H9 (cell line): ENCODE results near the gene SPDYC. TPM values are rescaled to one million over a fixed set of nuclear protein-coding genes. Genes with fewer than 3 reads are reported as not detected.

Experiments
- DNase-seq: peaks from one replicate; pipeline ENCODE4 v3.0.0-alpha.2; 2017
- H2AFZ ChIP-seq: one replicate; pipeline ENCODE4 v1.6.1; 2013; ENCODE audit warnings: mild to moderate bottlenecking, low read length, control low read depth, moderate library complexity
- H2AK5ac ChIP-seq: 2 replicates; pipeline ENCODE4 v1.6.1; 2013; ENCODE audit warnings: low read length, control low read depth, mixed read lengths; ENCODE audit not compliant: insufficient read length
- H2BK120ac ChIP-seq: one replicate; pipeline ENCODE4 v1.6.1; 2013; ENCODE audit warnings: low read depth, mild to moderate bottlenecking, low read length, control low read depth, inconsistent platforms; ENCODE audit not compliant: poor library complexity, severe bottlenecking
- H2BK12ac ChIP-seq: 2 replicates; pipeline ENCODE4 v1.6.1; 2013; ENCODE audit warnings: low read length, control low read depth, mixed read lengths, low read depth; ENCODE audit not compliant: insufficient read length
- H2BK15ac ChIP-seq: 2 replicates; pipeline ENCODE4 v1.6.1; 2013; ENCODE audit warnings: low read depth, low read length, control low read depth
- H2BK20ac ChIP-seq: one replicate; pipeline ENCODE4 v1.6.1; 2013; ENCODE audit warnings: low read depth, mild to moderate bottlenecking, low read length, control low read depth, inconsistent platforms; ENCODE audit not compliant: poor library complexity, severe bottlenecking
- H2BK5ac ChIP-seq: 2 replicates; pipeline ENCODE4 v1.6.1; 2013; ENCODE audit warnings: low read length, control low read depth, mixed read lengths; ENCODE audit not compliant: insufficient read length
- H3K14ac ChIP-seq: 2 replicates; pipeline ENCODE4 v1.6.1; 2013; ENCODE audit warnings: low read length, control low read depth; ENCODE audit not compliant: insufficient read depth
- H3K18ac ChIP-seq: 2 replicates; pipeline ENCODE4 v1.6.1; 2013; ENCODE audit warnings: low read depth, mild to moderate bottlenecking, mixed read lengths, low read length, control low read depth; ENCODE audit not compliant: insufficient read length
- H3K23ac ChIP-seq: 2 replicates; pipeline ENCODE4 v1.6.1; 2013; ENCODE audit warnings: low read length, control low read depth, mixed read lengths, low read depth; ENCODE audit not compliant: insufficient read length
- H3K23me2 ChIP-seq: 2 replicates; pipeline ENCODE4 v1.6.1; 2013; ENCODE audit warnings: low read depth, mild to moderate bottlenecking, mixed read lengths, low read length, control low read depth; ENCODE audit not compliant: insufficient read length, poor library complexity, severe bottlenecking
- H3K27ac ChIP-seq: 2 replicates; pipeline ENCODE4 v1.5.1; 2013; ENCODE audit warnings: low read length, control low read depth, mixed read lengths, low read depth; ENCODE audit not compliant: insufficient read length
- H3K27me3 ChIP-seq: 2 replicates; pipeline ENCODE4 v1.6.1; 2013; ENCODE audit warnings: low read length, control low read depth, inconsistent platforms; ENCODE audit not compliant: insufficient read depth
- H3K4ac ChIP-seq: 2 replicates; pipeline ENCODE4 v1.6.1; 2013; ENCODE audit warnings: low read depth, mild to moderate bottlenecking, control low read depth, inconsistent platforms, low read length, moderate library complexity
- H3K4me1 ChIP-seq: 2 replicates; pipeline ENCODE4 v1.6.1; 2013; ENCODE audit warnings: low read length, control low read depth, inconsistent platforms; ENCODE audit not compliant: insufficient read depth
- H3K4me2 ChIP-seq: 2 replicates; pipeline ENCODE4 v1.6.1; 2013; ENCODE audit warnings: low read length, control low read depth, mixed read lengths; ENCODE audit not compliant: insufficient read length, insufficient read depth
- H3K56ac ChIP-seq: 2 replicates; pipeline ENCODE4 v1.6.1; 2013; ENCODE audit warnings: low read depth, mild to moderate bottlenecking, mixed read lengths, low read length, control low read depth; ENCODE audit not compliant: insufficient read length
- H3K79me1 ChIP-seq: 2 replicates; pipeline ENCODE4 v1.6.1; 2013; ENCODE audit warnings: low read depth, mild to moderate bottlenecking, moderate library complexity, low read length, control low read depth, inconsistent platforms; ENCODE audit not compliant: insufficient read depth, poor library complexity, severe bottlenecking
- H3K79me2 ChIP-seq: 2 replicates; pipeline ENCODE4 v1.6.1; 2013; ENCODE audit warnings: low read length, control low read depth, inconsistent platforms; ENCODE audit not compliant: insufficient read depth
- H3K9ac ChIP-seq: 2 replicates; pipeline ENCODE4 v1.6.1; 2013; ENCODE audit warnings: low read length, control low read depth, mixed read lengths; ENCODE audit not compliant: insufficient read length; ENCODE audit errors: extremely low read depth
- H3K9me3 ChIP-seq: one replicate; pipeline ENCODE4 v1.6.1; 2013; ENCODE audit warnings: low read depth, low read length, inconsistent platforms; ENCODE audit not compliant: control insufficient read depth
- H3T11ph ChIP-seq: one replicate; pipeline ENCODE4 v1.6.1; 2013; ENCODE audit warnings: mild to moderate bottlenecking, low read length, control low read depth, inconsistent platforms
- H4K20me1 ChIP-seq: one replicate; pipeline ENCODE4 v1.6.1; 2013; ENCODE audit not compliant: control insufficient read depth, insufficient read length, insufficient read depth
- H4K5ac ChIP-seq: 2 replicates; pipeline ENCODE4 v1.6.1; 2013; ENCODE audit warnings: low read depth, mild to moderate bottlenecking, mixed read lengths, low read length, control low read depth; ENCODE audit not compliant: insufficient read length
- H4K8ac ChIP-seq: replicated peaks from 2 replicates; pipeline ENCODE4 v1.6.1; 2013; ENCODE audit warnings: low read length, control low read depth, mixed read lengths, low read depth; ENCODE audit not compliant: insufficient read length
- H4K91ac ChIP-seq: 2 replicates; pipeline ENCODE4 v1.6.1; 2013; ENCODE audit warnings: low read depth, mild to moderate bottlenecking, moderate library complexity, mixed read lengths, low read length, control low read depth; ENCODE audit not compliant: insufficient read length
- H3K27ac Mint-ChIP-seq, 3 experiments: 2 replicates in 2 of 3; 3 replicates in 1 of 3; pipeline ENCODE4 v1.8.0; 2020 to 2021; ENCODE audit warnings: mixed read lengths in 3 of 3, mild to moderate bottlenecking in 1 of 3, moderate library complexity in 1 of 3
- H3K27me3 Mint-ChIP-seq: 2 replicates; pipeline ENCODE4 v1.8.0; 2021; ENCODE audit warnings: low read depth, mild to moderate bottlenecking, moderate library complexity, mixed read lengths
- H3K36me3 Mint-ChIP-seq, 3 experiments: 2 replicates in 2 of 3; 3 replicates in 1 of 3; pipeline ENCODE4 v1.8.0; 2020 to 2021; ENCODE audit warnings: low read depth in 3 of 3, mixed read lengths in 3 of 3; ENCODE audit not compliant: insufficient read depth in 1 of 3
- H3K4me1 Mint-ChIP-seq, 2 experiments: 2 replicates each; pipeline ENCODE4 v1.8.0; 2020; ENCODE audit warnings: mixed read lengths in 2 of 2
- H3K4me3 Mint-ChIP-seq, 2 experiments: 2 replicates in 1 of 2; 3 replicates in 1 of 2; pipeline ENCODE4 v1.8.0; 2020 to 2021; ENCODE audit warnings: mild to moderate bottlenecking in 2 of 2, mixed read lengths in 2 of 2, moderate library complexity in 1 of 2
- H3K9me3 Mint-ChIP-seq, 2 experiments: 2 replicates in 1 of 2; 3 replicates in 1 of 2; pipeline ENCODE4 v1.8.0; 2020; ENCODE audit warnings: mild to moderate bottlenecking in 2 of 2, mixed read lengths in 2 of 2, moderate library complexity in 1 of 2
- WGBS: extraction: QIAGEN DNeasy Blood & Tissue Kit; methylation state at CpG from one replicate; pipeline ENCODE4 v1.1.7; 2013; ENCODE audit warnings: missing lambda C conversion rate, low lambda C conversion rate, mixed read lengths; ENCODE audit not compliant: insufficient read length; ENCODE audit errors: extremely low coverage; 5-methylcytosine and 5-hydroxymethylcytosine counted together
- total RNA-seq: library from RNA; stranded (reverse); gene quantifications from 2 replicates; pipeline ENCODE4 v1.2.1, GENCODE V29; 2021
- TF ChIP-seq, protein P1 (sequence below): fragments of 200-600 bp; sonication (generic); conservative IDR thresholded peaks from 3 replicates; pipeline ENCODE4 v1.8.0; 2021; ENCODE audit warnings: antibody characterized with exemption, mild to moderate bottlenecking

The SPDYC gene
- total RNA-seq, 1 experiment from 2014 or later = 0.61 TPM

DNA sequence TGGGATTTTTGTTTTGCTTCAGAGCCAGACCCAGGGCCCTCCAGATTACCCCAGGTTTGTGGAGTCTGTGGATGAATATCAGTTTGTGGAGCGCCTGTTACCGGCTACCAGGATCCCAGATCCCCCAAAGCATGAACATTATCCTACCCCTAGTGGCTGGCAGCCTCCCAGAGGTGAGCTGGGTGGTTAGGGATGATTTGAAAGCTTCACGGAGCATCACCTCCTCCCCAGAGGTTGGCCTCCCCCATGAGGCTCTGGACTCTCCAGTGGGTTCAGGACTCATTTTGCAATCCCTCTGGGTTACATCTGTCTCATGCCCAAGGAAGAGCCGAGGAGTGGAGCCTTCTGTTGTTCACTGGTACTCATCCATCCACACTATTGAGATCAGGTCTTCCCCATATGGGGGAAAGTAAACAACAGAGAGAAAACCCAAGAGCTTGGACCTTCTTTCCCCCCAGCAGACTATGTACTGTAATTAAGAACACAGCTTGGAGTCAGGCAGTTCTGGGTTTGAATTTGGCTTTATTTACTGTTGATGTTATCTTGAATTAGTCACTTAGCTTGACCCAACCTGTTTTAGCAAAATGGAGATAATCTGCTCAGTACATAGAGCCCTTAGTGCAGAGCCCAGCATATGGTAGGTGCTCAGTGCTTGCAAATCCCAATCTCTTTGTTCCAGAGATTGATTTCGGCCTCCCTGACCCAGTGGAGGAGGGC lies 45.4 kb upstream of the SPDYC start:
- no peak overlapping the region for H2BK15ac ChIP-seq
- WGBS = no CpG with 5 or more reads among the region's 5 CpGs
- H2BK12ac ChIP-seq = no peak overlapping the region
- H3K27ac Mint-ChIP-seq = no peak overlapping the region; a peak in 1 of 7 replicates
- H3K27me3 ChIP-seq = no peaks in the 10 kb centered on the region
- no peak overlapping the region for H3K23ac ChIP-seq
- no peak overlapping the region for H3K9ac ChIP-seq
- H4K20me1 ChIP-seq = no peaks in the 10 kb centered on the region
- H2BK5ac ChIP-seq = no peak overlapping the region
- no peak overlapping the region for H3T11ph ChIP-seq
- no peak overlapping the region for H3K4ac ChIP-seq
- peaks cover 4 to 15% of the 10 kb centered on the region in 2 experiments for H3K4me1 Mint-ChIP-seq
- peaks cover 32 to 67% (median 60%) of the 10 kb centered on the region in 3 experiments for H3K36me3 Mint-ChIP-seq
- no peaks in the 10 kb centered on the region for H3K27me3 Mint-ChIP-seq
- no peak overlapping the region for H3K14ac ChIP-seq
- no peak overlapping the region for H2BK120ac ChIP-seq
- H3K4me2 ChIP-seq = no peak overlapping the region
- H3K9me3 ChIP-seq = no peaks in the 10 kb centered on the region
- no peak overlapping the region for H4K91ac ChIP-seq
- no peak for DNase-seq
- no peak overlapping the region for H4K8ac ChIP-seq
- no peak overlapping the region for H3K27ac ChIP-seq
- H3K79me2 ChIP-seq = peaks cover 9% of the 10 kb centered on the region; the same call in 1 of the 2 replicates
- H4K5ac ChIP-seq = no peak overlapping the region
- TF ChIP-seq, protein P1, sequence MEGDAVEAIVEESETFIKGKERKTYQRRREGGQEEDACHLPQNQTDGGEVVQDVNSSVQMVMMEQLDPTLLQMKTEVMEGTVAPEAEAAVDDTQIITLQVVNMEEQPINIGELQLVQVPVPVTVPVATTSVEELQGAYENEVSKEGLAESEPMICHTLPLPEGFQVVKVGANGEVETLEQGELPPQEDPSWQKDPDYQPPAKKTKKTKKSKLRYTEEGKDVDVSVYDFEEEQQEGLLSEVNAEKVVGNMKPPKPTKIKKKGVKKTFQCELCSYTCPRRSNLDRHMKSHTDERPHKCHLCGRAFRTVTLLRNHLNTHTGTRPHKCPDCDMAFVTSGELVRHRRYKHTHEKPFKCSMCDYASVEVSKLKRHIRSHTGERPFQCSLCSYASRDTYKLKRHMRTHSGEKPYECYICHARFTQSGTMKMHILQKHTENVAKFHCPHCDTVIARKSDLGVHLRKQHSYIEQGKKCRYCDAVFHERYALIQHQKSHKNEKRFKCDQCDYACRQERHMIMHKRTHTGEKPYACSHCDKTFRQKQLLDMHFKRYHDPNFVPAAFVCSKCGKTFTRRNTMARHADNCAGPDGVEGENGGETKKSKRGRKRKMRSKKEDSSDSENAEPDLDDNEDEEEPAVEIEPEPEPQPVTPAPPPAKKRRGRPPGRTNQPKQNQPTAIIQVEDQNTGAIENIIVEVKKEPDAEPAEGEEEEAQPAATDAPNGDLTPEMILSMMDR = no peak
- H3K56ac ChIP-seq = no peak overlapping the region
- H3K18ac ChIP-seq = no peak overlapping the region
- peaks cover 6% of the 10 kb centered on the region for H3K23me2 ChIP-seq
- no peaks in the 10 kb centered on the region for H3K4me1 ChIP-seq
- H3K9me3 Mint-ChIP-seq = no peaks in the 10 kb centered on the region
- H2BK20ac ChIP-seq = no peak overlapping the region
- peaks cover 5% of the 10 kb centered on the region for H3K79me1 ChIP-seq
- H3K4me3 Mint-ChIP-seq = peak overlapping the region; percentile 3 to 33; a peak in 2 of 5 replicates
- H2AFZ ChIP-seq = no peak overlapping the region
- H2AK5ac ChIP-seq = no peak overlapping the region
